HG03521 (cell line): Measurements from ENCODE around the gene XIRP1.

Experiments
- ATAC-seq: cut with Tn5 transposase; IDR thresholded peaks from one replicate; pipeline ENCODE4 v1.9.1; 2021; ENCODE audit warnings: mild to moderate bottlenecking, moderate library complexity; ENCODE audit not compliant: unreplicated experiment

Gene XIRP1

DNA sequence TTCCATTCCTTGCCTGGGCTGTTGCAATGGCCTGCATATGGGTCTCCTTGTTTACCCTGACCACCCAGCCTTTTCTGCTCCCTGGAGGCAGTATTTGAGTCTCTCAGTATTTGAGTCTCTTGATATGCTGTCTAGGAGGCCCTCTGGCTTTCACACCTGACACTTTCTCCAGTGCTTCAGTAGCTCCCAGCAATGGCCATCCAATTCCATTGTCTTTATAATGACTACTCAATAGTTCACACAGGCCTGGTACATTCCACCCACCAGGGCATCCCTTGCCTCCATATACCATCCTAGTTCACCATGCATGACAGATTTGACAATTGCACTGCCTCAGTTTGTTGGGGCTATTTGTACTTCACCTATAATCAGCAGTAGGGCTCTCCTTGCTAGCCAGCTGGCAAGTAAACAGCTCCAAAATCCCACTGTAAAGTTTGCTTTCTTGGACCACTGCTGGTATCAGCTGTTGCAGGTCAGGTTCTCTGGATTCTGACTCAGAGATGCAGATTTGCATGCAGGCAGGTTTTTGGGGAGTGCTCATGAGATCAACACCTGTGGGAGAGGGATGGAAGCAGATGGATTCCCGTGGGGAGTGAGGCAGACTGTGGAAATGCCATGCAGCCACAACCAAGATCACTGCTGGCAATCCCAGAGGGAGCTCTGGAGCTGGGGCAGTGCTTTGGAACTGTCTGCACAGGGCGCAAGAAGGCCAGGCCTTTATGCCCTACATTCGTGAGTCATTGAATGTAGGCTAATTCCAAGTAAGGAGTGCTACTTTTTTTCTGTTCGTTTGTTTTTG lies 19.1 kb upstream of the XIRP1 start:
- ATAC-seq, result no peak

DNA sequence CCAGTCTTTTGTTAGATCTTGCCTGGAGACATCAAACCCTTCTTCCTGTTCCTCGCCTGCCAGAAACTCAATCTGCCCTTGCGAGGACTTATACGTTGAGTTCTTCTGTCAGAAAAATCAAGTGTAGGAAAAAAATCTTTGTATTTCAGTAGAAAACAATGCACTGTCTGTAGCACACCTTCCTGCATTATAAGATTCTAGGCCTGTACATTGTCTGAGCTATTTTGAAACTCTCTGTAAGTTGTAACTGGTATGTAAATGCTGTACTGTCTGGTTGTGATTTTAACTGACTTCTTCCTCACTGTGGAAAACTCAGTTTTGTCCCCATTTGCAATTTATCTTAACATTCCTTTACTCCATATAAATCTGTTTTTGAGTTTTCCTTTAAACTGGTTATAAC lies 17.7 kb upstream of the XIRP1 start:
- no peak for ATAC-seq

DNA sequence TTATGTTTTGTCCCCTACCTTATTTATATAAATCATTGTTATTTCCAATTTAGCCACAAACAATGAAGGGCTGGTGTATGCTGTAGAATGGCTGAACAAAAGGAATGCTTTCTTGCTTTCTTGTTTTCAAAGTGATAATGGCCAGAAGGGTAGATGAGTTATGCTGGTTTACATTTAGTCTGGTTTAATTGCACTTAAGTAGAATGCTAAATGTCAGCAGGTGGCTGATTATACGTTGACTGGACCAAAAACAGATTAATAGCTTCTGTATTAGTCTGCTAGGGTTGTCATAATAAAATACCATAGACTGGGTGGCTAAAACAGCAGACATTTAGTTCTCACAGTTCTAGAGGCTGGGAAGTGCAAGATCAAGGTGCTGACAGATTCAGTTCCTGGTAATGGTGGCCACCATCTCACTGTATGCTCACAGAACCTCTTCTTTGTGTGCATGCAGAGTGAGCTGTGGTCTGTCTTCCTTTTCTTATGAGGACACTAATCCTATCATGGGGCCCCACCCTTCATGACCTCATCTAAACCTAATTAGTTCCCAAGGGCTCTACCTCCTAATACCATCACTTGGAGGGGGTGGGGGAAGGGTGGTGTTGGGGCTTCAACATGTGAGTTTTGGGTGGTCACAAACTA lies 17.1 kb upstream of the XIRP1 start:
- ATAC-seq, result no peak

DNA sequence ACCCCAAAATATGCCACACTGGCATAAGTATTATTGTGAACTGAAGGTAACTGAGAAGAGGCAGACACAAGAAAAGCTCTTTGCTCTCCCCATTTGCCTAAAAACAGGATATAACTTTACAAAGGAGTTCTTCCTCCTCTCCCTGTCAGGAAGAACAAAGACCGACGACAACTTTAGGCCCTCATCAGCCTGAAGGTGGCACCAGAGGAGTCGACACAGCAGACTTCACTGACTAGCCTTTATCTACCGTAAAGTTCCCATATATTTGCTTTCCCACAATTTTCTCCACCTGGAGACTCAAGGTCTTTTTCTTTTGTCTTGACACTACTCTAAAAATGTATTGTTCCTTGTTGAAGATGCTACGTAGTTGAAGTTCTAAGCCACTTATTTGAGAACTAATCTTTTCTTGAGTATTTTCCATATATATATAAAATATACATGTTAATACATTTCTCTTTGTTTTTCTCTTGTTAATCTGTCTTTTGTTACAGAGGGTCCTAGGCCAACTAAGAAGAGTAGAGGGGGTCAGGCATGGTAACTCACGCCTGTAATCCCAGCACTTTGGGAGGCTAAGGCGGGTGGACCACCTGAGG lies 16.2 kb upstream of the XIRP1 start:
- ATAC-seq, result no peak

DNA sequence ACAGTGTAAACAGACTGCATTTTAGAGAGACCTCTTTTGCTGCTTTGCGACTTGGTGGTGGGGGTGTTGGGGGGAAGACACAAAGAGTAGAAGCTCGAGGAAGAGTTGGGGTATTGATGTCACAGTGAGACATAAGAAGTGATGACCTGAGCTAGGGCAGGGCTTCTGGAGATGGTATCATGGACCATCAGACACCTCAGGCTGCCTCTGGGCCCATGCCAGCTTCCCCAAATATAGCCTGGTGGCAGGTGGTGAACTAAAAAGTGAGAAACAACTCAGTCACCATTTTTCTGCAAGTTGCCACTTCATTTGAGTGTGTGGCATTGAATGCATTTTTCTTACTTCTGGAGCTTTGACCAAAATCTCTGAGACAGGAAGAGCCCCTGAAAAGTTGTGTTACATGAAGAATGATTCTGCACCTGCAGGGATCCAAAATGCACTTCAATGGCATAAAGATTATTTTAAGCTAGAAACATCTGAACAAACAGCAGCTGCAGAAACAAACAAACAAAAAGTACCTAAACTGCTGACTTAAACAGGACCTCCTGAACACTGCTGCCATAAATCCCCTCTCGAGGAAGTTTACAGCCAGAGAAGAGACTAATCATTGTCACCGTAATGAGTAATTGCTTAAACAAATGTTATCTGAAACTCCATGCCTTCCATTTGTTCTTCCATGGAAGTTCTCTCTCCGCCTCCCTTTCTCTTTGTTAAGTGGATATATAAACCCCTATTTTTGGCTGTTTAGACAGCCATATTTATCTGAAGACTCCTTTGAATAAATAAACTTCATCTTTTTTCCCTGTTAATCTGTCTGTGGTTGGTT lies 15.2 kb upstream of the XIRP1 start:
- no peak for ATAC-seq

DNA sequence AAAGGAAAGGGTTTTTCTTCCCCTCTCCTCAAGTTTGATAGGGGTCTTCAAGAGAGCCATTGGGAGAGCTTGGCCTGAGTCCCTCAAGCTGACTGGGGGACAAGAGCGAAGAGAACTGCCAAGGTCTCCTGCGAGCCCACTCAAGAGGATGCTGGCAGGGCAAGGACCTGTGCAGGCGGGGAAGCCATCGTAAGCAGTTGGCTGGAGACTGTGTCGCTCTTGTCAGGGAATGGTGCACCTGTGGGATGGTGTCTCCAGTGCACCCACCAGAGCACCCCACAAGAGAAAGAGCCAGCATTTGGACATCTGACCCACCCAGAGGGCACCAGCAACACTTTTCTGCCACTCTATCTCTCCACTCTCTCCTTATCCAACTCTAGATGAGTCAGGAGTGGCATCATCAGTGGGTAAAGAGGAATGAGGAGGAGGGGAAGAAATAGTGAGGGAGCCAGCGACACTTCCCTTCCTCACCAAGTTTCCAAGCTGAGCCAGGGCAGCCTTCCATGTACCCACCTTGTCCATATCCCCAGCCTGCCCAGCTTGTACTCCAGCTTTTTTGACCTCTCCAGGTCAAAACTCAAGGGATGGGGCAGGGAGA lies 13.6 kb upstream of the XIRP1 start:
- no peak for ATAC-seq

DNA sequence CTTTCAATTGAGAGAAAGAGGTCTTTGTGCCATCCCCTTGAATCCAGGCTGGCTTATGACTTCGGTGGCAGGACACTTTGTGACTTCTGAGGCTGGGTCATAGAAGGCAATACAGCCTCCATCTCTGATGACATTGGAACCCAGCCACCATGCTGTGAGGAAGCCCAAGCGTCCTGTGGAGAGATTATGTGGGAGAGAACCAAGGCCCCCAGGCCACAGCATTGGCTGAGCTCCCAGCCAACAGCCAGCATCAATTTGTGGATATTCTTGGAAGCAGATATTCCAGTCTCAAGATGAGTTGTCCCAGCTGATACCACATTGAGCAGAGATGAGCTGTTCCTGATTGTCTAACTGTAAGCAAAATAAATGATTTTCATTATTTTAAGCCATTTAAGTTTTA lies 12.7 kb upstream of the XIRP1 start:
- no peak for ATAC-seq

DNA sequence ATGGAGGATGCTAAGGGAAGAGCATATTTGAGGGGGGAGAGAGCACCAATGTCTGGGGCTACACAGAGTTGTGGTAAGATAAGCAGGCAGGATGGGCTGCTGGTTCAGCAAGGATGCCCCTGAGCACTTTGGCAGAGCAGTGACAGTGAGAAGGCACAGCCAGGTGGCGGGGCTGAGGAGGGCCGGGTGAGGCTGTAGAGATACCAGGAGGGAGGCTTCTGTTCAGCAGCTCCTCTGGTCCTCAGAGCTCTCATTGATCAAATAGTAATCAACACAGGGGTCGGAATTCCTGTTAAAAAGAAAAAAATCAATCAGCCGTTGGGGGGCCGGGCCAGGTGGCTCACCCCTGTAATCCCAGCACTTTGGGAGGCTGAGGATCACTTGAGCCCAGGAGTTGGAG lies 11.5 kb upstream of the XIRP1 start:
- no peak for ATAC-seq

DNA sequence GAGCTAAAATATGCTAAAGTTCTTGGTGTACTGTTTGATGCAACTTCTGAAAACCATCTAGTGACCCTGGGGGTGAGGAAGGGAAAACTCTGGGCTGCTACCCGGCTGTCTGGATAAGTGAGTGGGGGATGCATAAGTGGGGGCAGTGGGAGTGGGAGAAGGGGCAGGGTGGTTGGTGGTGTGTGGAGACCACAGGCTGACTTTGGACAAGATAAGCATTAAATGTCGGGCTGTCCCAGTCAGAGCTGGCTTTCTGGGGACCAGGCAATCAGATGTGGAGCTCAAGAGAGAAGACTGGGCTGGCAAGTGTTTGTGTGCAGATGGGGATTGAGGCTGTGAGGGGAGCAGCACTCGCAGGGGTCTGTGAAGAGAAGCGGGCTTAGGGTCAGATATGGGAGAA lies 11.0 kb upstream of the XIRP1 start:
- ATAC-seq, result no peak

DNA sequence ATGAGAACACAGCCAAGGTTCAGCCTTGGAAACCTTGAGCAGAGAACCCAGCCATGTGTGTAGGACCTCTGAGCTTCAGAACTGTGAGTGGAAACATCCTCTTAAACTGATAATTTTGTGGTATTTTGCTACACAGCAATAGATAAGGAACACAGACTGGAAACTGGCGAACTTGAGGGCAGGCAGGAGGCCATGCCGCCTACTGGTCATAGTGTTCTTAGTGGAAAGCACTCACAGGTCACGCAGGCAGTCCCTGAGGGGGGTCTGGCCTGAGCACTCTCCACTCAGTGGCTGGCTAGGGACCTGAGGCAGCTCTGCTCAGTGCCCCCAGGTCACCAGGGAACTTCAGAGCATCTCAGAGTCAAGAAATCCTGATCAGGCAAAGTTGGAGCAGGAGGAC lies 9.7 kb upstream of the XIRP1 start:
- ATAC-seq, result no peak

DNA sequence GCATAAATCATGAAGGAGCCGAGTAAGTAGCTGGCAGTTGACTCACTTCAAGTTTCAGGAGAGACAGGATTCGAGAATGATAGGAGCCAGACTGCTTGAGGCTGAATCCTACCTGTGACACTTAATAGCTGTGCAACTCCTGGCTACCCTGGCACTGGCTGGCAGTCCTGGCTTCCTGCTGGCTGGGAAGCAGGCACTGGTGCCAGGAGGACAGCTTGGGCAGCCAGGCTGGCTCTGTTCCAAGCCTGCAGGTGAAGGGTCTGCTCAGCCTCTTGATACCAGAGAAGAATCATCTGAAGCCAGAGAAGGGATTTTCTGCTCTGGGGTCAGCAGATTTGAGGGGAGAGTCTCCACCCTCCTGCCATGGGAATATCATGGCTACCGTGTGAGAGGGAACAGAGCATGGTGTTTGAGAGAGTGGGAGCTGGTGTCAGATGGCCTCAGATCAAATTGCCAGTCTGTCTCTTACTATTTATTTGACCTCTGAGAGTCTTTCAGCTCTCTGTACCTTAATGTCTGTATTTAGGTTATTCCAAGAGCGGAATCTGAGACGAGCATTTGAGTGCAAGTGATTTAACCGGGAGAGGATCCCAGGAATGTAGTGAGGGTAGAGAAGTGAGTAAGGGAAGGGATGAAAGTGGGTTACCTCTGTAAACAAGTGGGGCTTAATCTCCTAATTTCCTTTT lies 4.4 kb upstream of the XIRP1 start:
- no peak for ATAC-seq

DNA sequence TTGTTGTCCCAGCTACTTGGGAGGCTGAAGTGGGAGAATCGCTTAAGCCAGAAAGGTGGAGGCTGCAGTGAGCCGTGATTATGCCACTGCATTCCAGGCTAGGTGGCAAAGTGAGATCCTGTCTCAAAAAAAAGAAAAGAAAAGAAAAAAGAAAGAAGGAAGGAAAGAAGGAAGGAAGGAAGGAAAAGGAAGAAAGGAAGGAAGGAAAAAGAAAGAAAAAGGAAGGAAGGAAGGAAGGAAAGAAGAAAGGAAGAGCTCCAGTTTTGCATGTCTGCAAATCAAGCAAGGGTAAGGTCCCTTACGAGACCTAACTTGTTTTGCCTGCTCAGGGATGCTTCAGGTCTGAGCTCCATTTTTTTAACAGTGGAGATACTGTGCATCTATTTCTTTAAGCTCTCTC lies 3.6 kb upstream of the XIRP1 start:
- ATAC-seq, result no peak

DNA sequence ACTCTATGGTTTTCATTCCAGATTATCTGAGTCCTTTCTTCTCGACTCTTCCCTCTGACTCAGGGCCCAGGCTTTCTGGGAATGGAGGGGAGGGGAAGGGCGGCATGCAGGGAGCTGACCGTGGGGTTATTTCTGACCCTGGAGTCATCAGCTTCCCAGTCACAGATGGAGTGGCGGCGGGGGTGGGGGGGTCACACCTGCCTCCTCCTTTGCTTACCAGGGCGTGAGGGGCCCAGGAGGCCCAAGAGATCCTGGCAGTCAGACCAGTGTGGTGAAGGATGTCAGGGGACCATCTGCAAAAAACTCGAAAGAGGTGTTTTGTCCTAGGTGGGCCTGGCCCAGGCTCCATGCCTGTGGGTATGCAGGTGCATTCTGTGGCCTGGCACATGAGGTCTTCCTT lies 996 bp upstream of the XIRP1 start:
- no peak for ATAC-seq

DNA sequence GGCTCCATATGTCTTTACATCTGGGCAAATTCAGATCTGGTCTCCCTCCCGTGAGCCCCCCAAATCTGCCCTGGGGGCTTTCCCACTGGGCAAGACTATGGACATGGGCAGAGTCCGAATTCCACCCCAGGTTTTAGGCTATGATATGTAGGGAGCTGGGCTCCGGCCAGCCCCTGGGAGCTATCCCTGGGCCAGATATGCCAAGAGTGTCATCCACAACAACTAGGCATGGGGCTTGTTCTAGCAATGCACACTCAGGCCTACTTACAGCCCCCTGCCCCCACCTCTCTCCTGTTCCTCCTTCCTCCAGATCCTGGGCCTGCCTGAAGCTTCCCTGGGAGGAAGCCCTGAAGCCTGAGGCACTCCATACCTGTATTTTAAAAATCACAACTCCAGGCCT lies 622 bp downstream of the XIRP1 start:
- no peak for ATAC-seq

DNA sequence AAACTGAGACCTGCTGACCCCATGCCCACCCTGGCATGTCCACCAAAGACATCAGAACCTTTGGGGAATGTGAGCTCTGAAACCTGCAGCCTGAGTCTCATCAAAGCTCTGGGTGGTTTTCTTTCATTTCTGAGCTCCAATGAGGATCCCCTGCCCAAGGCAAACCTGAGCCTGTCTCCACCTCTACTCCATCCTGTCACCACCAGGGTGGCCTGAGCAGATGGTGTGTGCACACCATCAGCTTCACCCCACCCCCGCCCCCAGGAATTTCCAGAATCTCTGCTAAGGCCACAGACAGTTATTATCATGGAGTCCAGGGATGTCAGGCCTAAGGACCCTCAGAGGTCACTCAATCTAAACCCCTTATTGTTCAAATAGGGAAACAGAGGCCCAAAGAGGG lies 1.3 kb downstream of the XIRP1 start:
- ATAC-seq, result no peak

DNA sequence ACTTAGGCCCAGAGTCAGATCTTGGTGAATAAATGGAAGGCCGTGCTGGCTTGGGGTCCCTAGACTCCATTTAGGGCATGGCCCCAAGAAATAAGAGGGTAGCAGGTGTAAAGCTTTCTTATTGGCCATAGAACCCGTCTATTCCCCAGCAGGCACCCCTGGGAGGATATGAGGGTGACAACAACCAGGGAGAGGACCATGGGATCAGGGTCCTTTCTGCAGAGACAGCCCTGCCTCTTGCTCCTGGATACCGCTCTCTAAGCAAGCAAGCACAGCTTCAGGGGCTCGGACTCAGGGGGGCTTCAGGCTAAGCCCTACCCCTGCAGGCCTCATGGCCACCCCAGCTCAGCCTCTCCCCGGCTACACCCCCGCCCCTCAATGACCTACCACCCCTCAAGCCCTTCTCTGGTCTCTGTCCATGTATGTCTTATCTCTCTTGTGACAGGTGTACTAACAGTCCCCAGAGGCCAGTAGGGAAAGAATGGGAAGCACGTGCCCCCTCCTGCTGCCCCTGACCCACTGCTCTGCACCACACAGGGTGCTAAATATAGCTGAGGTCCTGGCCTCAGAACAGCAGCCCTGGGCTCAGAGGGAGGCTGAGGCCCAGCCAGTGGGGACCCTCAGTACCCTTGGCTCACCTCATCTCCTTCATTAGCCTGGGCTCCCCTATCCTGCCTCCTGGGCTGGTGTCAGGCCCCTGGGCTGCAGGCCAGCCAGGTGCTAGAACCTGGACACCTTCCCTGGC lies 1.9 kb downstream of the XIRP1 start:
- no peak for ATAC-seq

DNA sequence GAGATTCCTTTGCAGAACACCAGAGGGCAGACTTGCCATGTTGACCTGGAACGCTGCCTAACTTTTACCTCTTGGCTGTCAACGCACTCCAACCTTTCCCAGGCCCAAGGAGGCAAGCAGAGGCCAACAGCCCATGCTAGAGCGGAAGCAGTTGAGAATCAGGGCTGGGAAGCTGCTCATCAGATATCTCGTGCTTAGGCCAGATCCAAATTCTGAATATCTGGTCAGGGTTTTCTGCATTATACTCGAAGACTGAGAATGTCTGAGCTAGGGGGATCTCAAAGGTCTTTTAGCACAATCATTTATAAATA lies 2.5 kb downstream of the XIRP1 start:
- ATAC-seq, result no peak

DNA sequence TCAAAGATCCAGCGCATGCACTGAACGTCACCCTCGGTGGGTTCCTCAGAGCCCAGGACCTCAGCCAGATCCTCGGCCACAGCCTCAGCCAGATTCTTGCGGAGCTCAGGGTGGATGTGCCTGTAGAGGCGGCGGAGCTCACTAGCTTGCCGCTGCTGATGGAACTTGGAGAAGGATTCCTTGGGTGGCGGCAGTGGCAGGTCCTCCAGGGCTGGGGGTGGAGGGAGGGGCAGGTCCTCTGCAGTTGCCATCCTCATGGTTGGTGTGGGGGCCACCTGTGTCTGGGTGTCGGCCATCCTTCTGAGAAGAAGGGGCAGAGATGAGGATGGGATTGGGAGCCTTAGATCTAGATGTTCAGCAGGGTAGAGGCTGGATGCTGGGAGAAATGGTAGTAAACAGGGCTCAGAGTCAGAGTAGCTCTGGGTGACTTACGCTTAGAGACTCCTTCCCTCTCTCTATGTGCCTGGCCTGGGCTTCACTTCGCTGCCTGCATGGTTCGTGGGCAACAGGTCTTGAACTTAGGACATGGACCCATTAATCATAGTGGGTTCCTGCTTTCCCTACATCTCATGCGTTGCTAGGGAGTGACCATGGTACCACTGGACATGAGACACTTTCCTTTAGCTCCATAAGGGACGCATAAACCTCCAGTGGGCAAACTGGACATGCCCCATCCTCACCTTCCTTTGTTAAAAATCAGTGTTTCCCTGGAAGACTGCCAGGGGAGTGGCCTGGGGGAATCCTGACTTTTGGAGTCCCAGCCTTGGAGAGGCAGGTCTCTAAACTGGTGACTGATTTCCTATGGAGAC lies 3.0 kb downstream of the XIRP1 start:
- ATAC-seq, result no peak
